NT2/D1 (cell line): ENCODE data around the gene FGF3.

ENCODE experiments used
- DNase-seq: peaks from one replicate; pipeline ENCODE4 v3.0.0-alpha.2; 2011; ENCODE audit warnings: low read depth, low spot score
- H3K27me3 ChIP-seq: 2 replicates; pipeline ENCODE4 v1.6.0; 2011; ENCODE audit warnings: mild to moderate bottlenecking; ENCODE audit not compliant: insufficient read length, insufficient read depth
- H3K36me3 ChIP-seq: 2 replicates; pipeline ENCODE4 v1.6.1; 2011; ENCODE audit warnings: mild to moderate bottlenecking, low read length, mixed read lengths; ENCODE audit not compliant: insufficient read depth, insufficient read length
- H3K4me1 ChIP-seq: 2 replicates; pipeline ENCODE4 v1.5.1; 2011; ENCODE audit not compliant: insufficient read depth, insufficient read length
- H3K4me3 ChIP-seq: 2 replicates; pipeline ENCODE4 v1.5.1; 2011; ENCODE audit warnings: low read depth; ENCODE audit not compliant: insufficient read length
- H3K9ac ChIP-seq: 2 replicates; pipeline ENCODE4 v1.6.0; 2011; ENCODE audit warnings: low read depth; ENCODE audit not compliant: insufficient read length
- H3K9me3 ChIP-seq: 2 replicates; pipeline ENCODE4 v1.5.1; 2011; ENCODE audit warnings: mild to moderate bottlenecking, low read length; ENCODE audit not compliant: insufficient read depth
- SUZ12 ChIP-seq: IDR thresholded peaks from 2 replicates; pipeline ENCODE4 v1.6.1; 2011; ENCODE audit not compliant: insufficient read length, insufficient read depth; ENCODE audit errors: extremely low read depth
- YY1 ChIP-seq: IDR thresholded peaks from 2 replicates; pipeline ENCODE4 v1.6.1; 2011; ENCODE audit not compliant: insufficient read length, insufficient read depth
- ZNF274 ChIP-seq: IDR thresholded peaks from 2 replicates; pipeline ENCODE4 v1.6.1; 2011; ENCODE audit warnings: mild to moderate bottlenecking, low read depth, low read length

The FGF3 gene

GRCh38 chr11:69800278-69800677, 18.9 kb downstream of the FGF3 start:
- H3K36me3 ChIP-seq = no peaks in the 10 kb centered on the region
- DNase-seq = no peak
- H3K4me1 ChIP-seq = peaks cover 4% of the 10 kb centered on the region
- H3K27me3 ChIP-seq = no peaks in the 10 kb centered on the region
- no peak overlapping the region for H3K4me3 ChIP-seq
- TF ChIP-seq YY1 (no peak), SUZ12 (no peak), ZNF274 (no peak)
- peaks cover 8% of the 10 kb centered on the region; the same call in 1 of the 2 replicates for H3K9me3 ChIP-seq
- no peak overlapping the region for H3K9ac ChIP-seq

GRCh38 chr11:69799582-69799981, 19.6 kb downstream of the FGF3 start:
- no peak for TF ChIP-seq SUZ12
- no peak for TF ChIP-seq YY1
- no peak for TF ChIP-seq ZNF274

DNA sequence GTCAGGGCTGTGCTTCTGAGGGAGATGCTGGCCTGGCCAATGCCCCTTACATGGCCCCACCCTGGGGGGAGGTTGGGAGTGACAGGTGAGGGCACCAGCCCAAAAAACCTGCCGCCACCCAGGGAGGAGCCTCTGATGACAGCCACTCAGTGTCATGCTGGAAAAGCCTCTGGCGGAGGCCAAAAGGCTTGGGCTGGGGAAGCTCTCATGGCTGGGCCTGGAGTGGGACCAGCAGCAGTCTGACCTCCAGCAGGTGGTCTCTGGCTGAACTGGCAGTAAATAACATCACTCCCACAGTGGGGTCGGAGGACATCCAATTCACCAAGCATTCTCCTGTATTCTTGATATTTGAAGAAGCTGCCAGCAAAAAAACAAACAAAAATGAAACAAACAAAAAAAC, 20.1 kb downstream of the FGF3 start:
- no peaks in the 10 kb centered on the region for H3K36me3 ChIP-seq
- H3K4me3 ChIP-seq = no peak overlapping the region
- no peak for DNase-seq
- peaks cover 4% of the 10 kb centered on the region for H3K4me1 ChIP-seq
- peaks cover 8% of the 10 kb centered on the region; the same call in 1 of the 2 replicates for H3K9me3 ChIP-seq
- TF ChIP-seq ZNF274 (no peak), SUZ12 (no peak), YY1 (no peak)
- no peak overlapping the region for H3K9ac ChIP-seq
- H3K27me3 ChIP-seq = no peaks in the 10 kb centered on the region

More at GRCh38 chr11:69799582-69799981, 19.6 kb downstream of the FGF3 start:
- H3K27me3 ChIP-seq = no peaks in the 10 kb centered on the region
- H3K9me3 ChIP-seq = peaks cover 8% of the 10 kb centered on the region; the same call in 1 of the 2 replicates
- H3K4me3 ChIP-seq = no peak overlapping the region
- H3K9ac ChIP-seq = no peak overlapping the region
- peaks cover 4% of the 10 kb centered on the region for H3K4me1 ChIP-seq
- peak; percentile 70 for DNase-seq
- H3K36me3 ChIP-seq = no peaks in the 10 kb centered on the region

- H3K4me1 ChIP-seq = peaks cover 4% of the 10 kb centered on the region
- peaks cover 8% of the 10 kb centered on the region; the same call in 1 of the 2 replicates for H3K9me3 ChIP-seq
- TF ChIP-seq SUZ12 (no peak), YY1 (no peak)
- H3K9ac ChIP-seq = peak overlapping the region; percentile 10
- no peaks in the 10 kb centered on the region for H3K27me3 ChIP-seq
- DNase-seq = no peak
- H3K36me3 ChIP-seq = no peaks in the 10 kb centered on the region
- no peak overlapping the region for H3K4me3 ChIP-seq
Measured at GRCh38 chr11:69797737-69798528, 21.3 kb downstream of the FGF3 start.

- H3K27me3 ChIP-seq = no peaks in the 10 kb centered on the region
- no peak overlapping the region for H3K4me3 ChIP-seq
- TF ChIP-seq SUZ12 = no peak
- no peak overlapping the region for H3K9ac ChIP-seq
- H3K36me3 ChIP-seq = no peaks in the 10 kb centered on the region
- H3K4me1 ChIP-seq = peaks cover 4% of the 10 kb centered on the region
- DNase-seq = no peak
- peaks cover 8% of the 10 kb centered on the region; the same call in 1 of the 2 replicates for H3K9me3 ChIP-seq
Measured at GRCh38 chr11:69797156-69797555, 22.1 kb downstream of the FGF3 start.

DNA sequence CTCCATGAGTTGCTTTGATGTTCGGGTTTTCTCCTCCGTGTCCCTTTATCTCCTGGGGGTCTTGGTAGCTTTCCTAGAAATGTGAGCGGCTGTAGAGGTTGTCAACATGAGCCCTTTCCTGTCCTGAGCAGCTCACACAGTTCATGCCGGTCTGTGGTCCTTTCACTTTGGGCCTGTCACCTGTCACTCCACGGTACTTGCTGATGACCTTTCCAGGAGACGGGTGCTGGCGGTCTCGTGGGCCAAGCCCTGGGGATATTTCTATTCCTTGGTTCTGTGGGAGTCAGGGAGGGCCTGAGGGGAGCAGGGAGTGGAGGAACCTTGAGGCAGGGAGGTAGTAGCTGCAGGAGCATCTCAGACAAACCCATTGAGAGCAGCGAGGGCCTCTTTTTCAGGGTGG, 23.2 kb downstream of the FGF3 start:
- no peak for TF ChIP-seq YY1
- TF ChIP-seq SUZ12 = no peak
- no peak for TF ChIP-seq ZNF274
- no peaks in the 10 kb centered on the region for H3K27me3 ChIP-seq
- H3K36me3 ChIP-seq = no peaks in the 10 kb centered on the region
- DNase-seq = no peak
- no peak overlapping the region for H3K9ac ChIP-seq
- H3K9me3 ChIP-seq = peaks cover 8% of the 10 kb centered on the region; the same call in 1 of the 2 replicates
- peaks cover 7% of the 10 kb centered on the region for H3K4me1 ChIP-seq
- no peak overlapping the region for H3K4me3 ChIP-seq

GRCh38 chr11:69791276-69792180, 27.7 kb downstream of the FGF3 start:
- Histone ChIP-seq H3K27me3 (no peaks in the 10 kb centered on the region), H3K9me3 (no peaks in the 10 kb centered on the region), H3K9ac (no peak overlapping the region), H3K36me3 (no peaks in the 10 kb centered on the region), H3K4me1 (peaks cover 15% of the 10 kb centered on the region), H3K4me3 (no peak overlapping the region)
- DNase-seq = no peak
- no peak for TF ChIP-seq SUZ12
